HG03139 (cell line): ENCODE data around the gene CTBP2.

Experiments
- ATAC-seq: cut with Tn5 transposase; IDR thresholded peaks from one replicate; pipeline ENCODE4 v1.9.1; 2021; ENCODE audit not compliant: unreplicated experiment

CTBP2 gene

GRCh38 chr10:124946945-124947344 is 213.4 kb downstream of the CTBP2 start:
- ATAC-seq = no peak

DNA sequence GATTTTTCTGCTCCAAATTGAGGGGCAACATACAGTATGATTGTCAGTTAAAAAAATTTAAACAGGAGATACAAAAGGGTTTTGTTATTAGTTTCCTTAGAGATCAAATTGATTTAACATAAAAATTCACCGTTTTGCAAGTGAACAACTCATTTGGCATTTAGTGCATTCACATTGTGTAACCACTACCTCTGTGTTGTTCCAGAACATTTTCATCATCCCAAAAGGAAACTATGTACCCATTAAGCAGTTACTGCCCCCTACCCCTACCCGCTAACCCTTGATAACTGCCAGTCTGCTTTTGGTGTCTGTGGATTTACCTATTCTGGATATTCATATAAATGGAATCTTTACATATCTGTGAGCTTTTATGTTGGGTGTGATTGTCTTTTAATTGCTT is 215.4 kb downstream of the CTBP2 start:
- no peak for ATAC-seq

DNA sequence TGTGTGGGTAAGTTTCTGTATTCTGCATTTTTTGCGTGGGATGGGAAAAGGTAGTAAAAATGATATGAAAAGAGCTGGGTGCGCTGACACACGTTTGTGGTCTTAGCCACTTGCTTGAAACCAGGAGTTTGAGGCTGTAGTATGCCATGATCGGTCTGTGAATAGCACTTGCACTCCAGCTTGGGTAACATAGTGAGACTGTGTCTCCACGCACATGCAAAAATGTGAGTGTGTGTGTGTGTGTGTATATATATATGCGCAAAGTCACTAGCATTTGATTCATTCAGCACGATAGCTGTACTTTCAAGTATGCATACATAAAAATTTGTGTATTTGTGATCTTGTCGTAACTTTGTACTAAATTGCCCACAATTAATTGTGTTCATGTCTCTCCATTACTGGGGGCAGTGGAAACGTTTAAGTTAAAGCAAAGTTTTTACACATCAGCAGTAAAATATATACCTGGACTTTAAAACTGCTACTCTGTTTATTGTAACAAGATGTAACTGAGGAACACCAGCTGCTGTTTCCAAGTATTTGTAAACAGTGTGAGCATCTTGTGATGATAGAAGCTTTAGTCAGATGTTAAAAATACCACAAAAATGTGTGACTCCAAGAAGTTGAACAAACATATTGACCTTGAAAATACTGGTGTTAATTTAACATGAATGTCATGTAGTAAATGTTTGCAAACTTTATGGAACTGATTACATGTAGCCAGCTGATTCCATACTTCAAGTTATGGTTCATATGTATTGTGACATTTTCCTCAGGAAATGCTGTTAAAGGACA is 216.9 kb downstream of the CTBP2 start:
- ATAC-seq = no peak

DNA sequence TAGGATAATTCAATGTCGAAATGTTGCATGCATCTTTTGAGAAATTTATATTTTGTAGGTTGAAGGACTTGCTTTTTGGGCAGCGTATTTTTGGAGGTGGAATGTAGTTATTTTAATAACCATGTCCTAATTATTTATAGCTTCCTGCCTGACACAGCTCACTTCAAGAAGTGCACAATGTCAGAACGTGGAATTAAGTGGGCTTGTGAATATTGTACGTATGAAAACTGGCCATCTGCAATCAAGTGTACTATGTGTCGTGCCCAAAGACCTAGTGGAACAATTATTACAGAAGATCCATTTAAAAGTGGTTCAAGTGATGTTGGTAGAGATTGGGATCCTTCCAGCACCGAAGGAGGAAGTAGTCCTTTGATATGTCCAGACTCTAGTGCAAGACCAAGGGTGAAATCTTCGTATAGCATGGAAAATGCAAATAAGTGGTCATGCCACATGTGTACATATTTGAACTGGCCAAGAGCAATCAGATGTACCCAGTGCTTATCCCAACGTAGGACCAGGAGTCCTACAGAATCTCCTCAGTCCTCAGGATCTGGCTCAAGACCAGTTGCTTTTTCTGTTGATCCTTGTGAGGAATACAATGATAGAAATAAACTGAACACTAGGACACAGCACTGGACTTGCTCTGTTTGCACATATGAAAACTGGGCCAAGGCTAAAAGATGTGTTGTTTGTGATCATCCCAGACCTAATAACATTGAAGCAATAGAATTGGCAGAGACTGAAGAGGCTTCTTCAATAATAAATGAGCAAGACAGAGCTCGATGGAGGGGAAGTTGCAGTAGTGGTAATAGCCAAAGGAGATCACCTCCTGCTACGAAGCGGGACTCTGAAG is 217.8 kb downstream of the CTBP2 start:
- ATAC-seq = no peak

GRCh38 chr10:124941823-124942222 is 218.5 kb downstream of the CTBP2 start, which contains the start of gene ZRANB1:
TSS of gene ZRANB1 (plus strand) at chr10:124942123. CDS start at chr10:124942494, 371 bp downstream.
- no peak for ATAC-seq

GRCh38 chr10:124939290-124939689 is 221.1 kb downstream of the CTBP2 start:
- no peak for ATAC-seq

- ATAC-seq = no peak
Observed at GRCh38 chr10:124936813-124937212, 223.6 kb downstream of the CTBP2 start.

DNA sequence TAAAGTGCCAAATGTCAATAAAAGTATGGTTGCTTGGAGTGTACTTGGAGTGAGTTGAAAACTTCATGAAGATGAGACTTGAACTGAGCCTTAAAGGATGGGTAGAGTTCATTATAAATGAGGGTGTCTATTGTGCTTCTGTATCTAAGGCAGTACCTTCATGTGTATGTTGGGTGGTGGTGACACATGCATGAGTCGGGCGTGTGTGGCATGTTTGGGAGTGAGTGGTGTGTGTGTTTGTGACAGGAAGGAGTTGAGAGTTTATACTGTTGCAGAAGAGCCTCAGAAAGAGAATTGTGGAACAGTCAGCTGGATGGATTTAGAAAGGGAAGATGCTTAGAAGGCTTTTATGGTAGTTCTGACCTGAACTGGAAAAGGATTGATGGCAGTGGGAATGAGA is 224.4 kb downstream of the CTBP2 start:
- no peak for ATAC-seq
